Cerebellar cortex (tissue), 1 donor: ENCODE measurements around the gene HEG1.

ENCODE experiments used
- DNase-seq: peaks from one replicate; pipeline ENCODE4 v3.0.0-alpha.2; 2015; ENCODE audit warnings: low spot score

HEG1 gene

DNA sequence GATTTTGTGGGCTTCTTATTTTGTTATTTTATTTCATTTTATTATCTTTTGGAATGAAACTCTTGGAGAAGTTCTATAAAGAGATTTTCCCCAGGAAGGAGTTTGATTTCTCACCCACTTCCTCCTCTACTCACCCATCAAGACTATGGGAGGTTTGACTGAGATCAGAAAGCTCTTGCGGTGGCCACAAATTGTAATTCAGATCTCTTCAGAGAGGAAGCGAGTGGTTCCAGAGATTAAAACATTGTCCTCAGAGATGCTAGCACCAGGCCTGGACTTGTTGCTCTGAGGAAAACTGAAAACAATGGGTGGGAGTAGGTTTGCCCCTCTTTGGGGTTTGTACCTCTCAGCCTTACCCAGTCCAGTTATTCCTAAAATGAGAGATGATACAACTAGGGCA, 113.2 kb downstream of the HEG1 start:
- no peak for DNase-seq

DNA sequence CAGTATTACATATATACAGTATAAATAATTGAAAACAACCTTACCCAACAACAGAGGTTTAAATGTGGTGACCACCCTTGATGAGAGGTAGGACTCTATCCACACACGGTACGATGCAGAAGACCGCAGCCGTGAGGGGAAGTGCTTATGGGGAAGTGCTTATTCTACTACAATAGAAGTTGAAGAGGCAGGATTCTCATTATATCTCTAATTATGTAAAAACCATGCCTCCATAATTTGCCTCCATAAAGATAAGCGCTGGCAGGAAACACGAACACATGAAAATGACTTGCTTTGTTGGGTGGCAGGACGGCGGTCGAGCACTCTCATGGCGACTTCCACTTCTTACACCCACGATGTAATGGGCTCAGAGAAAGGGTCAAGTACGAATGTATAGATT, 114.0 kb downstream of the HEG1 start:
- no peak for DNase-seq

DNA sequence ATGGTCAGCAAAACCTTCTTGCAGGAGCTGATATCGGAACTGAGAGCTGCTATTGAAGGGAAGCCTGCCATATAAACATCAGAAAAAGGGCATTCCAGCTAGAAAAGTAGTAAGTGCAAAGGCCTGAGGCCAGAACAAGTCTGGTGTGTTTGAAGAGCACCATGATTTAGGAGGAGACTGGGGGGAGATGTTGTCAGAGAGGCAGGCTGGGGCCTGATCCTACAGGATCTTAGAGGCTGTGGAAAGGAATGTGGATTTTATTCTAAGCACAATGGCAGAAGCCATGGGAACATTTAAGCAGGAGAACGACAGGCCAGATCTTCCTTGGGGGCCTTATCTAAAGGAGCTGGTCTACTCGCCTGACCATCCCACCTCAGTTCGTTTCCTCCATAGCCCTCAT, 116.1 kb downstream of the HEG1 start:
- no peak for DNase-seq

DNA sequence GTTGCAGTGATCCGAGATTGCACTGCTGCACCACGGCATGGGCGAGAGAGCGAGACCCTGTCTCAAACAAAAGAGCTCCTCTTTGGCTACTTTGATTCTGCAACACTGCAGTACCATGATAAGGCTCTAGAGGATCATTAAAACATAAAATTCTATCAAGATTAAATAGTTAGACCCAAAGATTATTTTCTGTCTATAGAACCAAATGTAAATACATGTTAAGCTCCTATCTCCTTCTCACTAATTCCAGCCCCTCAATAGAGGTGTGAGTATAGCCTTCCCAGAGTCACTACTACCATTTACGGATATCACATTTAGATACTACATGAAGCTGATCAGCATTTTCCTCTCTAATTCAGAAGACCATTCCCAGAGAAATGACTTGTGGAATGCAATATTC, 116.9 kb downstream of the HEG1 start:
- DNase-seq, result no peak

DNA sequence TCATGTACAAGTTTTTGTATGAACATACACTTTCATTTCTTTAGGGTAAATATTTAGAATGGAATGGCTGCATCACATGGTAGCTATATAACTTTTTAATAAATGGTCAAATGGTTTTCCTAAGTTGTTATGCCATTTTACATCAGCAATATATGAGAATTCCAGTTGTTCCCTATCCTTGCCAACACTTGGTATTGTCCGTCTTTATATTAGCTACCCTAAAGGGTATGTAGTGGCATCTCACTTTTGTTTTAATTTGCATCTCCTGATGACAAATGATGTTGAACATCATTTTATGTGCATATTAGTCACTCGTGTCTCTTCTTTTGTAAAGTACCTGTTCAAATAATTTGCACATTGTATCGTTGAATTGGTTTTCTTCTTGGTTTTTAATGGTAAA, 118.7 kb downstream of the HEG1 start:
- no peak for DNase-seq

DNA sequence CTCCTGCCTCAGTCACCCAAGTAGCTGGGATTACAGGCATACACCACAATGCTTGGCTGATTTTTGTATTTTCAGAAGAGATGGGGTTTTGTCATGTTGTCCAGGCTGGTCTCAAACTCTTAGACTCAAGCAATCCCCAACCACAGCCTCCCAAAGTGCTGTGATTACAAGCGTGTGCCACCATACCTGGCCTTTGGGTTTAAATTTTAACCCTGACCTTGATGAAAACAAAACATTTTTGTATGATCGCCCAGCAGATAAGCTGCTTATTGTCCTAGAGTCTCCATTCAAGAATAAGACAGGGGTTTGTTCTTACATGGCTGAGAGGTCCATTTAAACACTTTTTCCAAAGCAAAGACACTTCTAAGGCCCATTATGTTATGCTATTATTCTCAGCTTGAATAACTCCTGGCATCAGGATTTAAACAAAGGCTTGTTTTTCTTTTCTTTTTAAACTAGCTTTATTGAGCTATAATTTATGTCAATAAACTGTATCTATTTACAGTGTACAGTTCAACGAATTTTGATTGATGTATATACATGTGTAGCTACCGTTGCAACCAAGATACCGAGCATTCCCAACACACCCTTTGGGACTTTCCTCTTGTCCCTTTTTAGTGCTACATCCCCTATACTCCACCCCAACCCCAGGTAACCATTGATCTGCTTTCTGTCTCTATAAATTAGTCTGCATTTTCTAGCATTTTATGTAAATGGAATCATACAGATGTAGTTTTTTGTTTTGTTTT, 119.8 kb downstream of the HEG1 start:
- DNase-seq, result no peak

DNA sequence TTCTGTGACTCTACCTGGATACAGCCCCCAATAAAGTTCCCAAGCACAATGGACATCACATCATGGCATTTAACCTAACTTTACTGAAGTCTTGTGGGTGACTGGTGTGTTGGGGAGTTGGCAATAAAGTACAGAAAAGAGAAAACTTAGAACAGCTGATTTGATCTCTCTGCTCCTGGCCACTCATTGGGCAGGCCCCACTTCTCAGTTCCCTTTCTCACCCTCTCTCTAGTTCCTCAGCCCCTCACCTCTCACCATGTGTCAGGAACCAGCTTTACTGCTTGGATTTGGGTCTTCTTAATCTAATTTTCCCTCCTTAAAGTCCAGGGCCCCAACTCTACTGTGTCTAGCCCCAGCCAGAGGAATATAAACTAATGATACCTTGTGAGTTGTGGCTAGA, 120.5 kb downstream of the HEG1 start:
- no peak for DNase-seq

DNA sequence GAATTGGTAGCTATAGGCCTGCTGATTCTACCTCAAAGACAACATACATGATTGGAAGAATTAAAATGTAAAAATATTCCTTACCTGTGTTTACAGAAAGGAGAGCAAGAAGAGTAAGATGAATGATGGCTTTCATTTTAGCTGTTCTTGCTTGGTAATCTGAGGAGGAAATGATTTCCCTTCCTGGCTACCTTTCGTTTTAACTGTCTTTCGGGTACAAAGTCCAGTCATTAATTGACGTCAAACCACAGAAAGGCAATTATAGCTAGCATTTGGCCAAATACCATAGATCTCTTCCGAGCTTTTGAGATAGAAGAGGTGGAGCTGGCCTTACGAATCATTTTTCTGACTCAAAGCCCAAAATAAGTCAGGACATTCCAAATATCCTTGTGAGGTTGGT, 121.2 kb downstream of the HEG1 start, which contains the start of gene MUC13:
Gene MUC13, minus strand, starts transcription at position 175 of the 400 bp plus-strand sequence. Its CDS starts 39 bp downstream, at position 136.
- DNase-seq, result no peak

DNA sequence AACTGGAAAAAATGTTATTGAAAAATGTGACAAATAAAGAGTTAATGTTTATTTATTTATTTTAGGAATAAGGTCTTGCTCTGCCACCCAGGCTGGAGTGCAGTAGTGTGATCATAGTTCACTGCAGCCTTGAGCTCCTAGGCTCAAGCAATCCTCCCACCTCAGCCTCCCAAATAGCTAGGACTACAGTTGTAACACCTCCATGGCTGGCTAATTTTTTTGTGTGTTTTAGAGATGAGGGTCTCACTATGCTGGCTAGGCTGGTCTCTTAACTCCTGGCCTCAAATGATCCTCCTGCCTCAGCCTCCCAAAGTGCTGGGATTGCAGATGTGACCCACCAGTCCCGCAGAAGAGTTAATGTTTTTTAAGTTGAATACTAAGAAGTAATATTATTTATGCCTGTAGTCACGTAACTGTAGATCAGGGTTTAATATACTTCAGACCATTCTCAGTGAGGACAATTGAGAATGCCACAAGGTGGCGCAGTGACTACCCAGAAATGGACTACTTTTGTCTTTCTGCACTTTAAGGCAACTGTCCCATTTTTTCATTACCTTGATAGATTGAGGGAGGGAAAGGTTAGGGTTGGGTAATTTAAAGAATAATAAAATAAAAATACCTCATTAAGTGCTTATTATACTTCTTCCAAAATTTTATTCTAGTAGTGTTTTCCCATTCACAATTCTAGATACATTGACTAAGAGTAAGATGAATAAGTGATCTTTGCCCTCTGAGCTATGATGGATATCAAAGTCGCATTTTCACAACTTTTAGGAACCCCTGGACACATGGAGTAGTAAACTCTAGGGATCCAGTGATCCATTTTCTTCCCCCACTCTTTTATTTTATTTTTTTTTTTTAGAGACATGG, 127.2 kb downstream of the HEG1 start:
- peak; percentile 45 for DNase-seq

DNA sequence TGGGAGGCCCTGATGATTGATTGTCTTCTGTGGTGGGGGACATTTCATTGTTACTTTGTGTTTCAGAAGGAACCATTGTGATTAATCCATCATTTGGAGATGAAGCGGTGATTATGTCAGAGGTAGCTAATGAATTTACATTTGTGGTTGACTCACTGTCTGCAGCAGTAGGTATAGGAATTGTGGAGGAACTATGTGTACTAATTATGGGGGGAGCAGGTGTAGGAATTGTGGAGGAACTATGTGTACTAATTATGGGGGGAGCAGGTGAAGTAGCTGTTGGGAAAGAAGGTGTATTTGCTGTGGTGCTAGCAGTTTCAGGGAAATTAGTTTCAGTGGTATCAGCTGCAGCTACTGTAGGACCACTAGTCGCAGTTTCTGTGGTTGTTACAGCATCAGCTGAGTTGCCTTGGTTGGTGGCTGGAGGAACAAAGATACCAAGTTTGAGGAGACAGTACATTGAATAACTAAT, 128.2 kb downstream of the HEG1 start:
- DNase-seq, result no peak

DNA sequence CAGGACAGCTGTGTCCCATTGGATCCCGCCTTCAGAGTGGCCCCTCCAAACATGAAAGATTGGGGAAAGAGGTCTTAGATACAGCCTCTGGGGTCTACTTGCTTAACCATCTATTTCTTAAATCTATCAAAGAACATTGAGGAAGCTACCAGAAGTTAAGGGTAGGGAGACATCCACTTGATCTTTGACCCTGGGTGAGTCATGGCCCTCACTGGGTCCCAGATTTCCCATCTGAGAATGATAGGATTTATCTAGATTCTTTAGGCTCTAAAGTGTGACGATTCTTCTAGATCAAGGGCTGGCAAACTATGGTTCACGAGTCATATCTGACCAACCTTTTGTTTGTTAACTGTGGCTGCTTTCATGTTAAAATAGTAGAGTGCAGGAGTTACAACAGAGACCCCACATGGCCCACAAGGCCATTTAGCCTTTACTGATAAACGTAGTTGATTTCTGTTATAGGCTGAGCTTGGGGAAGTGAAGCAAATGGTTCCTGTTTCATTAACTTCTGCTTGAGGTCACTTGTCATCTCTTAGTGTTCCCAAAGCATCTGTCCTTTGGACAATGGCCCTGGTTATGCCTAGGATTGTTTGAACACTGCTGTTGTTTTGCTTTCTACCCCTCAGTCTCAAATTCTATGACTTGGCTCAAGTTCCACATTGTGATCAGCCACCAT, 129.2 kb downstream of the HEG1 start:
- DNase-seq, result no peak

DNA sequence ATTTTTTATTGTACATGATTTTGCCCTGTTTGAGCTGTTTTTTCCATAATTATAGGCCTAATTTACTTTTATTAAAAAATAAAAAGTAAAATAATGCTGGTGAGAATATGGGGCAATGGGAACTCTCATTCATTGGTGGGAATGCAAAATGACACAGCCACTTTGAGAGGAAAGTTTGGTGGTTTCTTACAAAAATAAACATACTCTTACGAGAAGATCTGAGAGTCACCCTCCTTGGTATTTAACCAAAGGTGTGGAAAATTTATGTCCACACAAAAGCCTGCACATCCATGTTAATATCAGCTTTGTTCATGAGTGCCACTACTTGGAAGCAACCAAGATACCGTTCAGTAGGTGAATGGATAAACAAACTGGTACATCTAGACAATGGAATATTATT, 131.1 kb downstream of the HEG1 start:
- no peak for DNase-seq

DNA sequence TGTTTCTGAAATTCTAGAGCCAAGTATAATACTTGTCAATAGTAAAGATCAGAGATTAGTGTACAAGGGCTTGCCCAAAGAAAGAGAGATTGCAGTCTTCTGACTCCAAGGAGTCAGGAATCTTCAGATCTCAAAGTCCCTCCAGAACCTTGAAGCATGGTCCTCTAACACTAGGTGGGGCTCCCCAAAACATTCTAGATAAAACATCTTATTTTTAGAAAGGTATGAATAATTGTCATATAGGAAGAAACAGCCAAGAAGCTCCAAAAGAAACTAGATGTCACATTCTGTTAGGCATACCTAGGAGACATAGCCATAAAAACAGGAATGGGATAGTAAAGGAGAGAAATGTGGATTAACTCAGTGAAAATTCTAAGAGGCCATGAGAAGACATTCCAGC, 132.0 kb downstream of the HEG1 start:
- no peak for DNase-seq

DNA sequence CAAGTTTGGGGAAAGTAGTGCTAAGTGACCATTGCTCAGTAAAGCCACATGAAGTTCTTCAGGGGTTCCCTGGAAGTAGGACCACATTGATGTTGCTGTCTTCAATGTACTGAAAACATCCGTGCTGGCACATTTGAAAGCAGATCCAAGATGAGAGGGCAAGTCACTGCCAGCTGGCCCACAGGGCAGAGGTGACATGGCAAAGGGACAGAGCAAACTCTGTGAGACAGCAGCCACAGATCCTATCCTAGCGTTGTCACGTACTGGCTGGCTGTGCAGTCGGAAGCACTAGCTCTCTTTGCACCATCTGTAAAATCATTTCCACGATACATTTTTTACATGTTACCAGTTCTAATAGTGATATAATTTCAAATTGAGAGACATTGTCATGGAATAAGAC, 135.1 kb downstream of the HEG1 start:
- DNase-seq, result peak; percentile 8

DNA sequence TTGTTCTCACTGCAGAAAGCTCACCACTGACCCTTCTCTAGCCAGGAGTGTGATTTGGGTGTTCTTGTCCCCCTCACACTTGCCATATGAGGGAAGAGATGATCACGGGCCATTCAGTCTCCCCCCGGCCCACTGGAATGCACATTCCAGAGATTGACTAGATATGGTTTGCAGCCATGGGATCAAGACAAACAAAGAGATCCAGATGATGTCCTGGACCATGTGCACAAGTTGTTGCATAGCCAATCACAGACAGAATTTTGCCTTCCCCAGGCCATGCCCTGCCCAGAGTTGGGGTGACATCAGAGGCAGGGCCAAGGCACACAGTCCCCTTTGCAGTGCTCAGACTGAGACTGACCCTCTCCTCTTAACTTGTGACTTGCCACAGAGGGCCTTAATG, 136.0 kb downstream of the HEG1 start:
- DNase-seq, result no peak

DNA sequence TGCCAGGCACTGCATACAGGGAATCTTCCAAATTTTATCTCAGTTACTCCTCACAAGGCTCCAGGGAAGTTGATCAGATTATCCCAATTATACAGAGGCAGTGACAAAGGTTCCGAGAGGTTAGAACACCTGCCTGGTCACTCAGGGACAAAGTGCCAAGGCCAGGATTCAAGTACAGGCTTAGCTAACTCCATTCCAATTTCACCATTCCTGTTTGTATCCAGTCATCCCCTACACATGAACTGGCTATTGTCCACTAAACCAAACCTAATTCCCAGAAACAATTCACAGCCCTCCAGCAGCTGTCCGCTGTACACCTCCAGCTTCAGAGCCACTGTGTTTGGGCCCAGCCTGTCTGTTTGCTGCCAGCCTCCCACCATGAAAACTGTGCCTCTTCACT, 137.3 kb downstream of the HEG1 start:
- no peak for DNase-seq

DNA sequence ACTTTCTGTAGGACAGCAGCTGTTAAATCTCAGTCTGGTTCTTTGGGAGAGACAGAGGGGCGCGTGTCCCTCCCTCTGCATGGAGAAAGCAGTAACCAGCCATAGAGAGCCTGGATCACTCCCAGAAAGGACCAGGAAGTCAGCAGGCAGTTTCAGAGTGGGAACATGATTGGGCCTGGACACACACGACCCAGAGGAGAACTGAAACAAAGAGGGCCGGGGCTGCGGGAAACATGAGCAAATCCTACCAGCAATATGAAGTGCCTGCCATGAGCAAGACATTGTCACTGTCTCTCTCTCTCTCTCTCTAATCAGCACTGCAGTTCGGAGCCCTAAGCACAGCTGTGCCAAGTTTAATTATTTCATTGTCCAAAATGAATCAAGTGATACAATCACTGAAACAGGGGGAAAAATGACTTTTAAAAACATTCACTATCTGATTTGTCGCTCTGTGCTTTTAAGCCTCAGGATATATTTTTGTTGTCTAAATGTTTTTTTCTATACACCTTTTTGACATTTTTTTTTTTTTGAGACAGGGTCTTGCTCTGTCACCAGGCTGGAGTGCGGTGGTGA, 138.9 kb downstream of the HEG1 start:
- no peak for DNase-seq
